WI38 (cell line): ENCODE measurements around the gene RHOA.

Source experiments
- H3K4me3 ChIP-seq: 2 replicates; pipeline ENCODE4 v1.5.1; 2011; ENCODE audit warnings: low read depth, mild to moderate bottlenecking, control low read depth, low read length
- CTCF ChIP-seq: IDR thresholded peaks from 2 replicates; pipeline ENCODE4 v1.5.1; 2012; ENCODE audit warnings: low read depth, mild to moderate bottlenecking, control low read depth, low read length

Gene RHOA

GRCh38 chr3:49383387-49383786 lies 28.4 kb downstream of the RHOA start:
- no peak for TF ChIP-seq CTCF
- no peak overlapping the region for H3K4me3 ChIP-seq

GRCh38 chr3:49378249-49378895 lies 33.4 kb downstream of the RHOA start:
- H3K4me3 ChIP-seq, result no peak overlapping the region
- TF ChIP-seq CTCF, result no peak

GRCh38 chr3:49377483-49377882 lies 34.3 kb downstream of the RHOA start:
- TF ChIP-seq CTCF, result no peak
- no peak overlapping the region for H3K4me3 ChIP-seq

GRCh38 chr3:49371946-49372345 lies 39.8 kb downstream of the RHOA start:
- no peak overlapping the region for H3K4me3 ChIP-seq
- no peak for TF ChIP-seq CTCF

GRCh38 chr3:49370585-49371290 lies 41.0 kb downstream of the RHOA start:
- no peak overlapping the region for H3K4me3 ChIP-seq
- no peak for TF ChIP-seq CTCF

GRCh38 chr3:49362561-49362960 lies 49.2 kb downstream of the RHOA start:
- TF ChIP-seq CTCF, result no peak
- H3K4me3 ChIP-seq, result no peak overlapping the region

GRCh38 chr3:49359623-49360022 lies 52.2 kb downstream of the RHOA start:
- no peak for TF ChIP-seq CTCF
- H3K4me3 ChIP-seq, result no peak overlapping the region
